IMR-90 (cell line): ENCODE measurements around the gene ZFP36L2. TPM values are rescaled to one million over a fixed set of nuclear protein-coding genes. Genes with fewer than 3 reads are reported as not detected.

ENCODE experiments used
- ATAC-seq: fragments of 200-7000 bp; cut with Tn5 transposase; 2 replicates; pipeline ENCODE4 v1.9.1; 2020; ENCODE audit warnings: low read depth, mild to moderate bottlenecking, moderate library complexity
- BruUV-seq: library from RNA; stranded (reverse); fragments of 400-500 nt; replicated peaks from 2 replicates; lab custom pipeline; 2021; lab: Mats Ljungman, UMichigan
- CTCF ChIA-PET: fragments of 300-600 bp; formaldehyde crosslinking; extraction: SDS; loops from one replicate; lab custom pipeline; 2021; ENCODE audit warnings: antibody characterized with exemption; lab: Yijun Ruan, JAX
- POLR2A ChIA-PET: fragments of 300-600 bp; sonication (Branson Sonifier 250); formaldehyde crosslinking; loops from one replicate; lab custom pipeline; 2022; ENCODE audit warnings: antibody characterized with exemption; ENCODE audit not compliant: unreplicated experiment; lab: Charles Lee
- DNase-seq: peaks from one replicate; pipeline ENCODE4 v3.0.0; 2013
- H2AFZ ChIP-seq: replicated peaks from 2 replicates; pipeline ENCODE3; 2013; ENCODE audit warnings: low read length, mild to moderate bottlenecking; ENCODE audit not compliant: poor library complexity
- H2AK5ac ChIP-seq: 2 replicates; pipeline ENCODE4 v1.6.1; 2013; ENCODE audit warnings: low read depth, low read length, inconsistent platforms
- H2AK9ac ChIP-seq: replicated peaks from 2 replicates; pipeline ENCODE3; 2013; ENCODE audit warnings: mild to moderate bottlenecking, low read depth, low read length, moderate library complexity; ENCODE audit not compliant: poor library complexity
- H2BK120ac ChIP-seq: 2 replicates; pipeline ENCODE4 v1.6.1; 2013; ENCODE audit warnings: low read depth, low read length, inconsistent platforms
- H2BK15ac ChIP-seq: 3 replicates; pipeline ENCODE4 v1.6.1; 2013; ENCODE audit warnings: low read depth, low read length, inconsistent platforms
- H2BK20ac ChIP-seq: 2 replicates; pipeline ENCODE4 v1.6.1; 2013; ENCODE audit warnings: low read depth, mild to moderate bottlenecking, inconsistent platforms, low read length, moderate library complexity
- H2BK5ac ChIP-seq: 2 replicates; pipeline ENCODE4 v1.6.1; 2013; ENCODE audit warnings: mild to moderate bottlenecking, low read depth, low read length, inconsistent platforms; ENCODE audit not compliant: poor library complexity, severe bottlenecking
- H3K14ac ChIP-seq: replicated peaks from 2 replicates; pipeline ENCODE4 v1.6.1; 2013; ENCODE audit warnings: low read depth, low read length, inconsistent platforms
- H3K18ac ChIP-seq: 2 replicates; pipeline ENCODE4 v1.6.1; 2013; ENCODE audit warnings: low read depth, low read length, control low read depth
- H3K23ac ChIP-seq: 2 replicates; pipeline ENCODE4 v1.6.1; 2013; ENCODE audit warnings: low read depth, low read length, inconsistent platforms
- H3K27ac ChIP-seq: 2 replicates; pipeline ENCODE4 v1.5.1; 2013; ENCODE audit warnings: mild to moderate bottlenecking, control low read depth, low read length; ENCODE audit not compliant: insufficient read depth
- H3K27me3 ChIP-seq: 2 replicates; pipeline ENCODE4 v1.6.1; 2013; ENCODE audit warnings: low read length; ENCODE audit not compliant: control insufficient read depth, insufficient read depth
- H3K36me3 ChIP-seq: 2 replicates; pipeline ENCODE4 v1.6.1; 2013; ENCODE audit warnings: low read length, mixed read lengths; ENCODE audit not compliant: control insufficient read depth, insufficient read depth
- H3K4ac ChIP-seq: 2 replicates; pipeline ENCODE4 v1.6.1; 2013; ENCODE audit warnings: low read depth, low read length, inconsistent platforms
- H3K4me1 ChIP-seq: 2 replicates; pipeline ENCODE4 v1.6.1; 2013; ENCODE audit warnings: low read length, mixed read lengths; ENCODE audit not compliant: control insufficient read depth, insufficient read depth
- H3K4me2 ChIP-seq: 2 replicates; pipeline ENCODE4 v1.6.1; 2013; ENCODE audit warnings: low read depth, mild to moderate bottlenecking, control low read depth, low read length, moderate library complexity
- H3K4me3 ChIP-seq: 2 replicates; pipeline ENCODE4 v1.5.1; 2013; ENCODE audit warnings: low read depth, mild to moderate bottlenecking, control low read depth, low read length, moderate library complexity; ENCODE audit not compliant: insufficient read depth
- H3K56ac ChIP-seq: 2 replicates; pipeline ENCODE4 v1.6.1; 2013; ENCODE audit warnings: low read length, inconsistent platforms; ENCODE audit not compliant: insufficient read depth; ENCODE audit errors: extremely low read depth
- H3K79me1 ChIP-seq, 2 experiments: 2 replicates each; pipeline ENCODE4 v1.6.1; 2013; ENCODE audit warnings: low read length in 2 of 2, inconsistent platforms in 1 of 2, low read depth in 1 of 2
- H3K9ac ChIP-seq: 2 replicates; pipeline ENCODE4 v1.6.1; 2013; ENCODE audit warnings: low read depth, low read length, control low read depth
- H3K9me1 ChIP-seq: 2 replicates; pipeline ENCODE4 v1.6.1; 2013; ENCODE audit warnings: low read length, inconsistent platforms; ENCODE audit not compliant: insufficient read depth
- H3K9me3 ChIP-seq: 2 replicates; pipeline ENCODE4 v1.6.1; 2013; ENCODE audit warnings: low read length; ENCODE audit not compliant: control insufficient read depth, insufficient read depth
- H4K20me1 ChIP-seq: 2 replicates; pipeline ENCODE4 v1.6.1; 2013; ENCODE audit warnings: low read length, inconsistent platforms; ENCODE audit not compliant: insufficient read depth
- H4K5ac ChIP-seq: 2 replicates; pipeline ENCODE4 v1.6.1; 2013; ENCODE audit warnings: mild to moderate bottlenecking, low read depth, low read length, control low read depth
- H4K8ac ChIP-seq, 2 experiments: 2 replicates each; pipeline ENCODE4 v1.6.1; 2013; ENCODE audit warnings: low read depth in 2 of 2, low read length in 2 of 2, control low read depth in 1 of 2, inconsistent platforms in 1 of 2
- H4K91ac ChIP-seq: 2 replicates; pipeline ENCODE4 v1.6.1; 2013; ENCODE audit warnings: low read depth, low read length, inconsistent platforms; ENCODE audit not compliant: insufficient read depth
- CHD1 ChIP-seq: IDR thresholded peaks from 2 replicates; pipeline ENCODE4 v1.6.1; 2012; ENCODE audit warnings: low read depth, low read length, improper control_type of control experiment
- CTCF ChIP-seq: conservative IDR thresholded peaks from 2 replicates; pipeline ENCODE4 v1.5.1; 2012; ENCODE audit warnings: mild to moderate bottlenecking, low read depth, low read length, improper control_type of control experiment
- MAFK ChIP-seq: IDR thresholded peaks from 2 replicates; pipeline ENCODE4 v1.6.1; 2012; ENCODE audit warnings: low read depth, low read length, improper control_type of control experiment
- MXI1 ChIP-seq: IDR thresholded peaks from 2 replicates; pipeline ENCODE4 v1.6.1; 2012; ENCODE audit warnings: low read depth, mild to moderate bottlenecking, low read length, moderate library complexity, borderline replicate concordance
- NFE2L2 ChIP-seq: fragments of 150-350 bp; IDR thresholded peaks from 2 replicates; pipeline ENCODE4 v1.6.1; 2016; ENCODE audit warnings: low read depth, mild to moderate bottlenecking, low read length
- POLR2A ChIP-seq: IDR thresholded peaks from 2 replicates; pipeline ENCODE4 v1.6.1; 2012; ENCODE audit warnings: mild to moderate bottlenecking, low read depth, low read length
- RAD21 ChIP-seq: IDR thresholded peaks from 2 replicates; pipeline ENCODE4 v1.6.1; 2012; ENCODE audit warnings: low read length, improper control_type of control experiment
- USF2 ChIP-seq: fragments of 150-350 bp; IDR thresholded peaks from 2 replicates; pipeline ENCODE4 v1.6.1; 2017; ENCODE audit warnings: mild to moderate bottlenecking, antibody characterized with exemption, low read length, low read depth
- WGBS, 2 experiments: methylation state at CpG; one replicate each; pipeline versions ENCODE4 v1.1.5 to v1.1.7; 2013; ENCODE audit warnings: missing lambda C conversion rate in 2 of 2; ENCODE audit not compliant: insufficient read length in 1 of 2; ENCODE audit errors: extremely low coverage in 2 of 2; 5-methylcytosine and 5-hydroxymethylcytosine counted together
- dilution Hi-C: fragments of 300-500 bp; cut with HindIII; formaldehyde crosslinking; loops from one replicate; pipeline ENCODE4 v1.14.3; 2018; ENCODE audit warnings: low sequenced_read_pairs; ENCODE audit not compliant: unreplicated experiment
- in situ Hi-C: fragments of 300-500 bp; cut with MboI; formaldehyde crosslinking; loops from 3 replicates; pipeline ENCODE4 v1.14.3; 2019; ENCODE audit warnings: low sequenced_read_pairs, inconsistent platforms, mixed read lengths
- intact Hi-C: fragments of 100-400 bp; cut with micrococcal nuclease; formaldehyde crosslinking; loops from 2 replicates; pipeline ENCODE4 v1.10.0; 2022
- polyA plus RNA-seq, 3 experiments: library from polyadenylated mRNA; depleted of rRNA; stranded (reverse); fragments of >200 nt; gene quantifications; 2 replicates each; pipeline ENCODE4 v1.2.3, GENCODE V29; 2012; ENCODE audit warnings: low replicate concordance in 1 of 3
- total RNA-seq: library from RNA; depleted of rRNA; stranded (reverse); fragments of >200 nt; gene quantifications from 2 replicates; pipeline ENCODE4 v1.2.3, GENCODE V29; 2012

ZFP36L2 gene
- total and polyA plus RNA-seq, 2 of the 4 experiments (the other 2 are of a cell fraction) = 1.8 to 20.1 TPM

- no peak overlapping the region for H2AFZ ChIP-seq
- H4K91ac ChIP-seq = no peak overlapping the region
- POLR2A ChIA-PET = no interaction called here
- no peak overlapping the region for H3K9ac ChIP-seq
- H3K9me1 ChIP-seq = peaks cover 28% of the 10 kb centered on the region
- 0 out of 2 replicates have a peak overlapping the region, but pooled peaks have one; percentile 14 for H3K18ac ChIP-seq
- no peak overlapping the region for H4K8ac ChIP-seq
- H3K4me1 ChIP-seq = peaks cover 27% of the 10 kb centered on the region
- no peaks in the 10 kb centered on the region for H3K9me3 ChIP-seq
- H2AK9ac ChIP-seq = no peak overlapping the region
- TF ChIP-seq CHD1 (no peak), NFE2L2 (no peak), RAD21 (no peak), MAFK (no peak), POLR2A (no peak), MXI1 (no peak), CTCF (no peak), USF2 (no peak)
- peak overlapping the region; percentile 29; the same call in 1 of the 2 replicates for H3K4ac ChIP-seq
- CTCF ChIA-PET = no interaction called here
- H3K23ac ChIP-seq = no peak overlapping the region
- no peaks in the 10 kb centered on the region for H3K36me3 ChIP-seq
- H4K5ac ChIP-seq = no peak overlapping the region
- H3K4me3 ChIP-seq = no peak overlapping the region
- H3K56ac ChIP-seq = no peak overlapping the region
- ATAC-seq = no peak
- H3K27me3 ChIP-seq = no peaks in the 10 kb centered on the region; the same call in 1 of the 2 replicates
- DNase-seq = no peak
- peak overlapping the region; percentile 22; the same call in 1 of the 2 replicates for H2BK120ac ChIP-seq
- no peaks in the 10 kb centered on the region for H3K79me1 ChIP-seq
- WGBS, 2 experiments = no CpG with 5 or more reads among the region's 2 CpGs
- peak overlapping the region; percentile 12; the same call in 1 of the 2 replicates for H2BK20ac ChIP-seq
- no peak overlapping the region for H2BK5ac ChIP-seq
- intact Hi-C loops (no loop called here), in situ Hi-C loops (no loop called here), dilution Hi-C loops (no loop called here)
- no TSS peak for BruUV-seq
- H3K14ac ChIP-seq = no peak overlapping the region
- H3K27ac ChIP-seq = no peak overlapping the region
- no peak overlapping the region for H2BK15ac ChIP-seq
- peaks cover 13% of the 10 kb centered on the region; the same call in 1 of the 2 replicates for H4K20me1 ChIP-seq
- H3K4me2 ChIP-seq = no peak overlapping the region
- H2AK5ac ChIP-seq = peak overlapping the region; percentile 62; the same call in 1 of the 2 replicates
Observed at GRCh38 chr2:43270461-43270860, 44.1 kb upstream of the ZFP36L2 start.
